Measurements from ENCODE around the gene TEX26.

DNA sequence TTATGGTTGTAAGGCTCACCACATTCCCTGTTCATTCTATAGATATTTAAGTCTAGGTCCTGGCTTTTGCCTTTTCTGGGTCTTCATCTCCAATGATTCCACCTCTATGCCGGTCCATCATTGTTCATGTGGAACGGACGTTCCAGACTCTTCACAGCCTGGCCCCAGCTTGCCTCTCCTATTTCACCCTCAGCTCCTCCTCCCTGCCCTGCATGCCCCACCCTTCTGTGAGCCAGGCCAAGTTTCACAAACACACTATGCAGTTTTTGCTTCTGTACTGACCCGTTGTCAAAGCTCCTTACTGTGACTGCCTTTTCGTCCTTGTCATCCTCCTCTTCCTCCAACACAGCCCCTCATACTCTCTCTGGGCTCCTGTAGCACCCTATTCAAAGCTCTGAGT is 31.3 kb downstream of the TEX26 start:
- TF ChIP-seq, protein P1, sequence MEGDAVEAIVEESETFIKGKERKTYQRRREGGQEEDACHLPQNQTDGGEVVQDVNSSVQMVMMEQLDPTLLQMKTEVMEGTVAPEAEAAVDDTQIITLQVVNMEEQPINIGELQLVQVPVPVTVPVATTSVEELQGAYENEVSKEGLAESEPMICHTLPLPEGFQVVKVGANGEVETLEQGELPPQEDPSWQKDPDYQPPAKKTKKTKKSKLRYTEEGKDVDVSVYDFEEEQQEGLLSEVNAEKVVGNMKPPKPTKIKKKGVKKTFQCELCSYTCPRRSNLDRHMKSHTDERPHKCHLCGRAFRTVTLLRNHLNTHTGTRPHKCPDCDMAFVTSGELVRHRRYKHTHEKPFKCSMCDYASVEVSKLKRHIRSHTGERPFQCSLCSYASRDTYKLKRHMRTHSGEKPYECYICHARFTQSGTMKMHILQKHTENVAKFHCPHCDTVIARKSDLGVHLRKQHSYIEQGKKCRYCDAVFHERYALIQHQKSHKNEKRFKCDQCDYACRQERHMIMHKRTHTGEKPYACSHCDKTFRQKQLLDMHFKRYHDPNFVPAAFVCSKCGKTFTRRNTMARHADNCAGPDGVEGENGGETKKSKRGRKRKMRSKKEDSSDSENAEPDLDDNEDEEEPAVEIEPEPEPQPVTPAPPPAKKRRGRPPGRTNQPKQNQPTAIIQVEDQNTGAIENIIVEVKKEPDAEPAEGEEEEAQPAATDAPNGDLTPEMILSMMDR (IDR thresholded peaks at IDR 0.05): no peak
- TF ChIP-seq JUND (IDR thresholded peaks at IDR 0.05) (no peak), POLR2AphosphoS5 (IDR thresholded peaks at IDR 0.05; ENCODE audit: low read depth, low read length) (no peak), TEAD4 (IDR thresholded peaks at IDR 0.05; ENCODE audit: borderline replicate concordance, insufficient read depth) (no peak), EP300 (IDR thresholded peaks at IDR 0.05; ENCODE audit: borderline replicate concordance in 1 of 2, low read depth in 1 of 2, low read length in 1 of 2) (no peak)

Measured in SK-N-SH (cell line).